Left forelimb (tissue), 1 donor: ENCODE data around the gene ANKRD33B.
"Not testable (repeated sequence)": the region's sequence is repeated elsewhere in the genome, so short reads cannot be mapped to it uniquely, and the experiment has no call there.

Experiments
- DNase-seq: peaks from one replicate; pipeline ENCODE4 v3.0.0-alpha.2; 2018; ENCODE audit warnings: low spot score

Gene ANKRD33B

DNA sequence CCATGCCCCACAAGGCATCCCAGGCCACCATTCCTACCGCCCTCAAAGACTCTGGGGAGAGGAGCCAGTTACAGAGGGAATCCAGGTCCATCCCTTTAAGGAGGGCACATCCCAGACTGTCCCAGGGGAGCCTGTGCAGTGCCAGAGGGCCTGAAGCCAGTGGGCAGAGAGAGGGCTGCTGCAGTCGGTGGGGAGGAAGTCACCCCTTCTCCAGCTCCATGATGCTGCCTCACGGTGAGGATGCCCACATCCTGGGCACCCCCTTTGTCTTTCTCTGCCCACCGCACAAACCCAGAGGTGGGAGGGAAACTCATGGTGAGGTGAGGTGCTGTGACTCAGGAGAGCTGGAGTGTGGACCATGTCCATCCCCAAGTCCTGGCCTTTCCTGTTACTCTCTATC lies 26.2 kb upstream of the ANKRD33B start:
- DNase-seq: no peak

- no peak for DNase-seq
Measured at GRCh38 chr5:10538103-10538788, 25.6 kb upstream of the ANKRD33B start.

DNA sequence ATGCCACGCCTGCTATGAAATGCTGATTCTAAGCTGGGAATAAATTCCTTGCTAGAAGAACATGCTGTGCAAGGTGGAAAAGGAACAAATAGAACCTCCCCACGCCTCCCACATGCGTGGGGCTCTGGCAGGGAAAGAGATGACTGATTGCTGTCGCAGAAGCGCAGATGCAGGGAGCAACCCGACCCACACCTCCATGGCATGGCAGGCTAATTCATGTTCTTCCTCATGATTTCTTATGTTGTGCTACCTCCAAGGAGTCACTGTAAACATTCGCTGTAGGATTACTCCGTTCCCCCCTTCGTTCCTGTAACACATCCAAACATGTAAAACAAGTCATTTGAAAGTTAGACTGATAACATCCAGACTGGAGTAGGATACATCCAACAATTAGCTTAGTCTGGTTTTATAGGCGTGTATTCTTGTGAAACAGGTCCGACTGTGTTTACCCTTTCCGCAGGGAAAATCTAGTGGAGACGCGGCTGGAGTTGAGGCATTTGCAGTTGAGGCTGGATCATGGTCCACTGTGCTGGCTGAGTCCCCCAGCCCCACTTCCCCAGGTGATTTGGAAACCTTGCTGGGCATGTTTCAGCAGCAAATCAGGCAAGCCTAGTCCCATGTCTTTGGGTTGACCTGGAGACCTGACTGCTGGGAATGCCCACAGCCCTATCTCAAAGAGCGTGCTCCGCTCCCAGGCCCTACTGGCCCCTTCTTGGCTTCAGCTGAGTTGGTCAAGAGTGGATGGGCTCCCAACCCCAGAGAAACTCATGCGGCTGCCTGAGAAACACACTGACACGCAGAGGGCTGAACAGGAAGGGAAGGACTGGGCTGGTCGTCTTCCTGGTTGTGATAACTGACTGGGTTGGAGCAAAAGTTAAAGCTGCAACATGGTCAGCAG lies 24.8 kb upstream of the ANKRD33B start:
- DNase-seq: no peak

GRCh38 chr5:10539687-10539998 lies 24.2 kb upstream of the ANKRD33B start:
- no peak for DNase-seq

- no peak for DNase-seq
Measured at GRCh38 chr5:10540036-10540544, 23.8 kb upstream of the ANKRD33B start.

DNA sequence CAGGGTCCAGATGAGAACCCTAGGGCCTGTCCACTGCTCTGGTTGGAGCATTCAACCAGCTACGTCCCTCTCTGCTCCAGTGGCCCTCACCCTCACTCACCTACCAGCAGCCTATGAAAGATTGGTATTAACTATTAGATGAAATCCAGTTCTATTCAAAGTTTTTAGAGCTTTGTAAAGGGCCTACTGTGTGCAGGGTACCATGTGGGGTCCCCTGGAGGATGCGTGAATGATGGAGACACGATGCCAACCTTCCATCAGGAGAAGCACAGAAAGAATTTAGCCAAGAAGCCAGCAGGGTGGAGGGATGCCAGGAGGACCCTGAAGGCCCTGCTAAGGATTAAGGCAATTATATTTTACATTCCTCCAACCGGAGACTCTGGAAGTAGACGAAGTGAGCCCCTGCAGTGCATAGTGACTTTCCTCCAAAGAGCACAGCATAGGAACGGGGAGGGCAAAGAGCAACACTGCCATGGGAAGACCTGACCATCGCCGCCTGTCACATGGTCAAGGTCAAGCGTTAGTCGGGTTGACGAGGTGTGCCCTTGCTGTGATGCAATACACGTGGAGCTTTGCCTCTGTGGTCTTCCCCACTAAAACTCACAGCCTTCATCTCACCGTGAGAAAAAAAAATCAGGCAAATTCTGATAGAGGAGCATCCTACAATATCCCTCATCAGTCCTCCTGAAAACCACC lies 22.8 kb upstream of the ANKRD33B start:
- no peak for DNase-seq

- DNase-seq: no peak
Measured at GRCh38 chr5:10542055-10542550, 21.8 kb upstream of the ANKRD33B start.

GRCh38 chr5:10543585-10544040 lies 20.3 kb upstream of the ANKRD33B start:
- DNase-seq: no peak

- DNase-seq: no peak
Measured at GRCh38 chr5:10545084-10545483, 18.8 kb upstream of the ANKRD33B start.

GRCh38 chr5:10546186-10546585 lies 17.7 kb upstream of the ANKRD33B start:
- no peak for DNase-seq

DNA sequence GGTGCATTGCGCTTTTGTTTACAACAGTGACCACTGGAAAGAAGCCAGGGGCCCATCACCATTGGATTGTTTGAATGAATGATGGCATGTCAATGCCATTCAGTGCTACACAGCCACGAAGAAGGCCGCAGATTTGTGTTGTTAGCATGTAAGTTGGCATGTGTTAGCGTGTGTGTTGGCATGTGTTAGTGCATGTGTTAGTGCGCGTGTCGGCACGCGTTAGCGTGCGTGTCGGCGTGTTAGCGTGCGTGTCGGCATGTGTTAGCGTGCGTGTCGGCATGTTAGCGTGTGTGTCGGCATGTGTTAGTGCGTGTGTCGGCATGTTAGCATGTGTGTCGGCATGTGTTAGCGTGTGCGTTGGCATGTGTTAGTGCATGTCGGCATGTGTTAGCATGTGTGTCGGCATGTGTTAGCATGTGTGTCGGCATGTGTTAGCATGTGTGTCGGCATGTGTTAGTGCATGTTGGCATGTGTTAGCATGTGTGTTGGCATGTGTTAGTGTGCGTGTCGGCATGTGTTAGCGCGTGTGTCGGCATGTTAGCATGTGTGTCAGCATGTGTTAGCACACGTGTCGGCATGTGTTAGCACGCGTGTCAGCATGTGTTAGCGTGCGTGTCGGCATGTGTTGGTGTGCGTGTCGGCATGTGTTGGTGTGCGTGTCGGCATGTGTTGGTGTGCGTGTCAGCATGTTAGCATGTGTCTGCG lies 15.3 kb upstream of the ANKRD33B start:
- no peak for DNase-seq

- DNase-seq: not testable (repeated sequence)
Measured at GRCh38 chr5:10549123-10549514, 14.8 kb upstream of the ANKRD33B start.

DNA sequence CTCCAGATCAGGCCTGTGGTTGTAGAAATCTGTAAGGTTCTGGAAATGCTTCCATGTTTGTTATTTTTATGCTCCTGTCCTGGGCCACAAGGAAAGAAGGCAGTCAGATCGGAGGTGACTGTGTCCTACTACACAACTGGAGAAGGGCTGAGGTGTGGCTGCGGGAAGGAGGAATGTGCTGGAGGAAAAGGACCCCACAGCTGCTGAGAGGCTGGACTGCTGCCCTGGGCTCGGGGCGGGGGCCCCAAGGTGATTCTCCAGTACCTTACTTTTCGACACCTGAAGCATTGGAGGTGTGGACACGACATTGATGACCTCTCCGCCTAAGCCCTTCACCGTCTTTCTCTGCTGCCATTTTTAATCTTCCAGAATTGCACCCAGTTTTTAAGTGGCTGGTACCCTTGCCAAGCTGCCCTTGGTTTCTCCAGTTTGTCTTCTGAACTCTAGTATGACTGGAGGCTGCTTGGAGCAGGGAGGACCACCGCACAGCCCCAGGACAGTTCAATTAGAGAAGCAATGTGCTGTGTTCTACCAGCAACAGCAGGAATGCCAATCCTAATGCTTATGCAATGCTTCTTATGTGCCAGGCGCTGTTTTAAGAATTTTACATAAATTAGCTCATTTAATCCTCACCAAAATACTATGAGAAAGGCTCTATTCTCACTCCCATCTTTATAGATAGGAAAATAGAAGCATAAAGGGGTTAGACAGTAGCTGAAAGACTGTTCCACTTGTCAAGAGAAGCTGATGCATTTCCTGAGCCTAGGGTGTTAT lies 13.5 kb upstream of the ANKRD33B start:
- no peak for DNase-seq

- no peak for DNase-seq
Measured at GRCh38 chr5:10551782-10552138, 12.1 kb upstream of the ANKRD33B start.

DNA sequence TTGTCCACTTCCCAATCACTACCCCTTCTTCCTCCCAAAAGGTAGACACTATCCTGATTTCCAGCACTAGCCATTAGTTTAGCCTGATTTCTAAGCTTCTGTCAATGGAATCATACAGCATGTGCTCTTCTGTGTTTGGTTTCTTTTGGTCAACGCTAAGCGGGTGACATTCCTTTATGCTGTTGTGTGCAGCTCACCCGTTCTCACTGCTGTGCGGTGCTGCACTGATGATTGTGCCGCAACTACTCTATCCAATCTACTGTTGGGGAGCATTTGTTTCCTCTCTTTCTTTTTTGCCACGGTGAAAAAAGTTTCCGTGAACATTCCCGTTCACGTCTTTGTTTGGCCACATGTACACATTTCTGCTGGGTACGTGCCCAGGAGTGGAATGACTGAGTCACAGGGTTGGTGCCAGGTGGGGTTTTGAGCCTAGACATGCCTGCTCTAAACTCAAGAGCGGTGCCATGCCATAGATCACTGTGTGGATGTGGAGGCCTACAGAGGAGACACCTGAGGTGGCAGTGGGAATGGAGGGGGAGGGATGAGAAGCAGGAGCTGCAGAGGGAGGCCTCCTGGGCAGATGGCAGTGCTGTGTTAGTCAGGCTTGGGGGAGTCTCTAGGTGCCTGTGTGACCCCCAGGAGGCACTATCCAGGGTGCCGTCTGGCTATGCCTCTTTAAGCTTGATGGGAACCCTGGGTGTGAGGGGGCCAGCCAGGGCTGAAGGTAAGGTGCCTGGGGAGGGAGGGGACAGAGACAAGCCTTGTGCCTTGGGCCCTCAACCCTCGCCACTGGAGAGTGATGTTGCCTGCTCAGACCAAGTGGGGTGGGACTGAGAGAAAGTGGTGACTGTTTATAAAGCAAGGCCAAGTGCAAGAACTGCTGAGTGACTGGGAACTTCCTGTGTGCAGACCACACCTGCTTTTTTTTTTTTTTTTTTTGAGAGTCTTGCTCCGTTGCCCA lies 11.4 kb upstream of the ANKRD33B start:
- DNase-seq: no peak

GRCh38 chr5:10553476-10553875 lies 10.4 kb upstream of the ANKRD33B start:
- DNase-seq: no peak

GRCh38 chr5:10555277-10555684 lies 8.6 kb upstream of the ANKRD33B start:
- DNase-seq: no peak

DNA sequence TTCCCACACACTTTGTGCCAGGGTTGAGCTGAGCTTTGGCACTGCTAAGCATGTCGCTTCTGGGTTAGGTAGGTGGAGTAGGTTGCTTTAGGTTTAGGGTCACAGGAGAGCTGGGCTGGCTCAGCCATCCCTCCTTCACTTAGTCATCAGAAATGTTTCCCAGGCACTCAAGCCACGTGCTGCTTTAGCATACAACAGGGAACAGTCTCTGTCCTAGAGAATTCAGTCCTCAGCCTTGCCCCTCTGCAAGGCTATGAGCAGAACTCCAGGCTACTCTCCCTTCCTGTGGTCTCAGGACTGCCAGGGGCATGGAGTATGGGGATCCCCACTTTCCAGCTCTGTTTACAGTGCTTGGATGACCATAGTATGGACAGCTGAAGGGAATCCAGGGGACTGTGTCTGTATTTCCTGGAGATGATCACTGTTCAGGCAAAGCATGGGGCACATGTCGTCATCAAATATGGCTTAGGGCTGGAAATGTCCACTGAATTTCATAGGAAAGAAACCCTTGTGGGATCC lies 7.5 kb upstream of the ANKRD33B start:
- no peak for DNase-seq

- no peak for DNase-seq
Measured at GRCh38 chr5:10556893-10557746, 6.8 kb upstream of the ANKRD33B start.
